Activated T-cell treated with anti-CD3 and anti-CD28 coated beads, Interleukin-2, amount 50 U/mL, for 48 hours (primary cell): ENCODE measurements around the gene PRKAA1.
"Not testable (repeated sequence)": the region's sequence is repeated elsewhere in the genome, so short reads cannot be mapped to it uniquely, and the experiment has no call there.

ENCODE experiments used
- DNase-seq, 2 experiments: peaks; one replicate each; pipeline ENCODE4 v3.0.0-alpha.2; 2020

The PRKAA1 gene

DNA sequence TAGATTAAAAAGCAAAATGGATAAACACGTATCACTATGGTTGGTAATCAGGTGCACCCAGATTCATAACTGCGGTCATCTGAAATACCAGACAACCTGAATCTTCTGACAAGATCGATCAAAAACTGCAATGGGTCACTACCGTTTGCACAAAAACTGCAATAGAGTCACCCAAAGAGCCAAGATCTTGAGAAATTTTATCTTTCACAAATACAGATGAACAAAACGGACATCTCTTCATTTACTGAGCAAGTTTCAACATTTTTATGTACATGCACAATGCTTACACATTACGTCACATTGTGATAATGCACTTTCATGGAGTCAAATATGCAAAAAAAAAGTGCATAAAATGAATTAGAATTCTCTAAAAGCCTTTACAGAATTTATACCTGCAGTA is 18.6 kb downstream of the PRKAA1 start:
- no peak for DNase-seq

DNA sequence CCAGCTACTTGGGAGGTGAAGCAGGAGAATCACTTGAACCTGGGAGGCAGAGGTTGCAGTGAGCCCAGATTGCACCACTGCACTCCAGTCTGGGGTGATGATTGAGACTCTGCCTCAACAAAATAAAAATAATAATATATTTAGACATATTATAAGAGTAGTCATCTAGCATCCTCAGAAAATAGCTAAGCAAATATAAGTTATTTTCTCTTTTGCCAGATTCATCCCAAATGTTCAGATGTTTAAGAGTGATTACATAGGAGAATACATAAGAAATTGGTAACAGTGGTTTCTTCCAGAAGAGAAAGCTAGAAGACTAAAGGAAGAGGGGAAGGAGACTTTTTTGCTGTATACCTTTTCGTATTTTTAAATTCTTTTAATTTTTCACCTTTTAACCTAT is 20.0 kb downstream of the PRKAA1 start:
- DNase-seq, result no peak

GRCh38 chr5:40776658-40776977 is 21.6 kb downstream of the PRKAA1 start:
- no peak for DNase-seq

GRCh38 chr5:40775846-40776657 is 22.1 kb downstream of the PRKAA1 start:
- no peak for DNase-seq

DNA sequence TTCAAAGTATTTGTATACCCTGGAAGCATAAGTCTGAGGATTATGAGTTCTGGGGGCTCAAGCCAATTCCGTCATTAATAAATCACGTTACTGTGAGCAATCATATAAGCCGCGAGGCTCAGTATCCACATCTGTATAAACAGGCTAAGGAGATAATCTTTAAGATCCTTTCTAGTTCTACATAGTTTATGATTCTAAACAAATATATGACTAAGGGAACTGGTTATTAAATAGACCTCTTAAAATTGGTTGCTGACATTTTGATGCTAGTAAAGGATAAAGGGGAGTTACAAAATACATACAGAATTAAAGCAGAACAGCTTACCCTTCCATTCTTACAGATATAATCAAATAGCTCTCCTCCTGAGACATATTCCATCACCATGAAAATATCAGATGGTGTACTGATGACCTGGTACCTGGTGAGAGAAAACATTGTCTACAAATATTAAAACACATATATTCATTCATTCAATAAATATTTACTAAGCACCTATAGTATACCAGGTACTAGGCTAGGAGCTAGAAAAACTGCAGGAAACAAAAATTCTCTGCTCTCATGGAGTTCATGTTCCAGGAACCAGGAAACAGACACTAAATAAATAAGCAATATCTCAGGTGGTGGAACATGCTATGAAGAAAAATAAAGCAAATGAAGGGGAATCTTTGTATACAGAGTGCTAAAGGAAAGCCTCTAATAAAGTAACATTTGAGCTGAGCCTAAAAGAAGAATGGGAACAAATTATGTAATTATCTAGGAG is 22.9 kb downstream of the PRKAA1 start:
- DNase-seq, result no peak

- no peak for DNase-seq
These were observed 23.6 kb downstream of the PRKAA1 start for GRCh38 chr5:40774623-40775022.

DNA sequence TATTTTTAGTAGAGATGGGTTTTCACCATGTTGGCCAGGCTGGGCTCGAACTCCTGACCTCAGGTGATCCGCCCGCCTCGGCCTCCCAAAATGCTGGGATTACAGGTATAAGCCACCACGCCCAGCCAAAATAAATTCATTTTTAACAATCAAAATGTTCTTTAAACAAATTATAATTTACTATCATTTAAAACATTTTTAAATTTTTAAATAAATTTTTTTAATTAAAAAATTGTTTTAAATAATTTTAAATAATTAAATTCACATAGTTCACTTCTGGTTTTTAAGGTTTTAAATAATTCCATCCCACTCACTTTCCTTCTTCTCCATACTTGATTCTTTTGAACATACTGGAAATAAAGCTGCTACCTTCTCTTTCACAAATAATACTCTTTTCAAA is 27.4 kb downstream of the PRKAA1 start:
- no peak for DNase-seq

DNA sequence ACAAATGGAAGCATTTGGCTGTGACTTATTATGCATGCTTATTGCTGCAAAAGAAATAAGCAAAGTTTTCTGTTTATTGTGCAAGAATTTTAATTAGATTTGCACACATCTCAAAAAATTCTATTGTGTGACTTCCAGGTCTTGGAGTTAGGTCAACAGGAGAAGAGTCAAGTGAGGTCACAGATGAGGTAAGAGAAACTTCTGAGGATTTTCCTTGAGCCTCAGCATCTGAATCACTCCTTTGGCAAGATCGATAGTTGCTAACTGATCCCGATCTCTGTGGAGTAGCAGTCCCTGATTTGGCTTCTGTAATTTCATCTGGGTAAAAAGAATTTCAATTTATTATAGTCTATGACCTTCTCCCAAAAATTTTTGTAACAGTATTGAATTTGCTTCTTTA is 35.5 kb downstream of the PRKAA1 start:
- DNase-seq, result no peak

- no peak for DNase-seq
These were observed 40.8 kb downstream of the PRKAA1 start for GRCh38 chr5:40757400-40757799.

GRCh38 chr5:40755407-40756365 is 42.5 kb downstream of the PRKAA1 start, which contains the start of gene TTC33:
TSS of gene TTC33 (minus strand) at chr5:40755961. CDS start at chr5:40747018, 8,943 bp downstream.
- DNase-seq, result peak; percentile 96

DNA sequence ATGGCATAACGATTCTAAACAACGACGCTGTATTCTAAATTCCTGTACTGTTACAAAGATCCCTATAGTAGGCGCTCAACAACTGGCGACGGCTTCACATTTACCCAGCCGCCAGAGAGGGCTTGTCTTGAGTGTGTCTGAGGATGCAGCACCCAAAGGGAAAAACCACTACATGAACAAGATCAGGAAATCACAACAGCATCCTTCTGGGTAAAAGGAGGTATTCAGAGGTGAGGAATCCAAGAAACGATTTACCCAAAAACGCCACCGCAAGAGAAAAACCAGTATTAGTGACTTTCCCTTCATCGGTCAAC is 43.1 kb downstream of the PRKAA1 start:
- peak; percentile 65 to 72 for DNase-seq

DNA sequence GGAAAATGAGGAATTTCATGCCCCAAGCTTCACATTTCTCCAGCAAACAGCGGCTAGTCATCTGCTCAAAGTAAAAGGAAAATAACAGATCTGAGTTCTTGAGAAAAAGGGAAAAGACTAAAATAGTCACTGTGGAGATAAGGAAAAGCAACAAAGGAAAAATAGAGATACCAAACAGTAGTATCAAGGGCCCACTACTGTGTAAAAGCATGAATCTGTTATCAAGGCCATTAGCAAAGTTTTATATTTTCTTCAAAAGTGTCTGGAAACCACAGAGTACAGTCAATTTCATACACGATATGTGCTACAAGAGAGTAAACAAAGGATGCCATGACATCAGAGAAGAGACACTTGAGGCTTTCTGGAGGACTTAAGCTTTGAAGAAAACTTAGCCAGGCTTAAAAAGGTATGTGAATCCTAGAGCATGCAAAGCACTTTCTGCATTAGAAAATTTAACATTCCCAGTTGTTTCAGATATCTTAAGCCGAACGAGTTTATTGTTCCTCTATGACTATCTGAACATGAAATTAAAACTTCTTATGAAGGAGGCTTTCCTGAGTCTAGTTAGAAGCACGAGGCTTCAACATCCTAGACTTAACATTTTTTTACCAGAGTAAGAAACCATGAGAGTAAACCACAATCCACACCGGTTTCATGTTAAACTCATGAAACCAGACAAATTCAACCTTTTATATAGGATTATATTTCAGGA is 43.6 kb downstream of the PRKAA1 start:
- DNase-seq, result no peak

DNA sequence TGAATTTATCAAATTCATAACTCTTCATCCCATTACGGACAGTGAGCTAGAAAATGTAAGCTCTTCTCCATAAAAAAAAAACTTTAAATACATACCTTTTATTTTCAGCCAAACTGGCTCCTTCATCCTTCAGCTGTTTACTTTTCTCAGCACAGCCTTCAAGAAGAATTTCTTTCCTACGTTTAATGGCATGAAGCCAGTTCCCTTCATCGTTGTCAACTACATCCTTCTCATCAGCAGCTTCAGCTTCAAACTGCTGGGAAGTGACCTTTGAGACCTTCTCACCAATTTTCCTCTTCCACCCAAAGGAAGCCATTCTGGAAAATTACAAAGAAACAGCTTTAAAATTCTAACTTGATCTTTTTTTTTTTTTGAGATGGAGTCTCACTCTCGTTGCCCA is 51.5 kb downstream of the PRKAA1 start:
- no peak for DNase-seq

- no peak for DNase-seq
These were observed 54.4 kb downstream of the PRKAA1 start for GRCh38 chr5:40743771-40744170.

- no peak for DNase-seq
These were observed 59.7 kb downstream of the PRKAA1 start for GRCh38 chr5:40738502-40738901.

DNA sequence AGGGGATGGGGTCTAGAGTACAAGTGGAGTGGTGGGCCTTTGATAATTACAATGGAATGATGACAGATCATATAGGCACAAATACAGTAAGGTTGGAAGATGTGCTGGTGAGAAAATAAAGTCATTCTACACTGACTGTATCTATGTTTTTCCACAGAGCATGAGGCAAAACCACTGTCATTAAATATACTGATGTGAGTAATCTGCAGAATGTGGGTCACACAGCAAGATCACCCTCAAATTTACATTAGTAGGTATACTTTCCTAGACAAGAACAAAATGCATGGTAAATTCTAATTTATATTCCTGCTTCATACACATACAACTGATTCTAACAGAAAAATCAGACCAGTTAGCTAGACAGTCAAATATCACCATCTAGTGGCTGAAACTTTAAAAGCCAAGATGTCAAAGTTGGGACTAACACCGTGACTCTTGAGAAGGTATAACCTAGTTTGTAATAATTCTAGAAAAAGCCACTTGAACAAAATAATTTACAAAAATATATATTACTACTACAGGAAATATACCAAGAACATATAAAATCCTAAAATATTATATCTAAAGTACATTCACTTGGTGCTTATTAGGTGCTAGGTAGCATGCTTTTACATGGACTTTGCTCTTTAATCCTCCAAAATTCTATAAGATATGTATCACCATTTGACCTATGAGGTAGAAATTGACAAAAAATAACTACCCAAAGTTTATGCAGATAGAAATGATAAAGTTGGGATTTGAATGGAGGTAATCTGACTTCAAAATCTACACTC is 61.9 kb downstream of the PRKAA1 start:
- no peak for DNase-seq

DNA sequence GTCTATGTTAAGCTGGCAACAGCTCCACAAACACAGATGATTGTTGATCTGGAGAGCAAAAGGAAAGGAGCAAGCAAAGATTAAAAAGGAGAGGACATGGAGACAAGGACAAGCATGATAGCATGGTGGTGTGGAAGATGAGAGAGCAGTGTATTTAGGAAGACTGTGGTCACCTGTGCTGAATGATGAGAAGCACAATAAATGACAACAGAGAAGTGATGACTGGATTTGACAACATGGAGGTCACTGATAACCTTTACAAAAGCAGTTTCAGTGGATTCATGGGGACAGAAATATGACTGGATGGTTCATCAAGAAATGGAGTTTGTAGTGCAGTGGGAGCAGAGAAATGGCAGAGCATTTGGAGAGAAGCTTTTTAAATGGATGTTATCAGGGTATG is 62.6 kb downstream of the PRKAA1 start:
- DNase-seq, result no peak

DNA sequence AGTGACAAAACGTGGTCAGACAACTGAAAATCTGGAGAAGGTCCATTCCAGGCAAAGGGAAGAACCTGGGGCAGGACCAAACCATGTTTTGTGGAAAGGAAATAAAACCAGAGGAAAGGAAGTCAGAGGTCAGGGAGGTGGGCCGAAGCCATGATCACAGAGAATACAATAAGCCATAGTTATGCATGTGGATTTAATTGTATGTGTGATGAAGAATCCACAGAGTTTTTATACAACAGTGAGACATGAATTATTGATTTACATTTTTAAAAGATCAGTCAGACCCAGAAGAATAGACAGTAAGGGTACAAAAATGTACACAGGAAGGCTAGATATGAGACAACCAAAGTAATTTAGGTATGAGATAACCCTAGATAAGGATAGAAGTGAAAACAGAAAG is 63.2 kb downstream of the PRKAA1 start:
- no peak for DNase-seq

DNA sequence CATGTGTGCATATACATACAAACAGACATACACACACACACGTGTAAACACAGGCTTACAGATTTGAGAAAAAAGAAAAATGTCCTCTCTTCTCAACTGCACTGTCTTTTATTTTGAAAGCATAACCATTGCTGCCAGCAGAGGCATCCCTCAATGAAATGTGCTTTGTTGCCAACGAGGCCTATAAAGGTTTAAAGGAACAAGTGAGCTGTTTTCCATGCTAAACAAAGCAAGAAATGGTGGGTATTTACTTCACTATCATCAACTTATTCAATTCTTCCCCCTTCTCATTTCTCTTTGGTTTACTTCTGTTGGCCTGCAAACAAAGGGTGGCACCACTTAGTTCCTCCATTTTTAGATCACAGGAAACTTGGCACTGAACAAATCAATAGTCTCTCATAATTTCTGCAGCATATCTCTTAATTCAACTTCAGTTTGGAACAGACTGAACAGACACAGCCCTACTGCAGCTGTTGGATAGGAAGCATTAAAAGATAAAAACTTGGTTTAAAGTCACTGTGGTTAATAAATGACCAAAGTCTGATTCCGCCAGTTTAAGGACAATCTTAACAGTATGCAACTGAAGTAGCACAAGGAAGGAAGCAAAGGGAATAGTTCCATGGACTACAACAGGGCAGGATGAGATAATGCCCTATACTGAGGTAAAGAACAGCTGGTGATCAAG is 64.2 kb downstream of the PRKAA1 start:
- no peak for DNase-seq

- DNase-seq, result no peak
These were observed 64.7 kb downstream of the PRKAA1 start for GRCh38 chr5:40733434-40733833.

GRCh38 chr5:40722497-40722911 is 75.7 kb downstream of the PRKAA1 start:
- not testable (repeated sequence) for DNase-seq
